SU-DHL-6 (cell line): ENCODE measurements around the gene GRK3.

Experiments used
- EZH2phosphoT487 ChIP-seq: fragments of 200-600 bp; sonication (generic), shearing (Covaris generic); conservative IDR thresholded peaks from 2 replicates; pipeline ENCODE4 v1.6.1; 2018; ENCODE audit warnings: mild to moderate bottlenecking, antibody characterized with exemption, low read length, moderate library complexity, mixed read lengths
- TF ChIP-seq, protein P1 (sequence below): fragments of 200-600 bp; sonication (generic); IDR thresholded peaks from one replicate; pipeline ENCODE4 v1.5.1; 2017; ENCODE audit warnings: antibody characterized with exemption, mild to moderate bottlenecking, low read length, moderate library complexity; ENCODE audit not compliant: insufficient read depth, poor library complexity, severe bottlenecking

DNA sequence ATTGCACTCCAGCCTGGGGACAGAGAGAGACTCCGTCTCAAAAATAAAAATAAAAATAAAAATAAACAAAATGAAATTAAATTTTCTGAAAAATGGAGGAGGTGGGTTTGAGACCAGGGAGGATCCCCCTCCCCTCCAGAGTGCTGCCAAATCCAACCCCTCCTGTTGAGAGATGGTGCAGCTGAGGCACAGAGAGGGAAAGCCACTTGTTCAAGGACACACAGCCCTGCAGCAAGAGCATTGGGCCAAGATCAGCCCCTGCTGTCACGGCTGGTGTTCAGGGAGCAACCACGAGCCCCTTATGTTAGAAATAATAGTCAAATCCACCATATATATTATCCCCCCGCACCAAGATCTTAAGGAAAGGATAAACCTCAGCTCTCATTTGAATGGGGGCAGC is 180.2 kb downstream of the GRK3 start:
- TF ChIP-seq, protein P1, sequence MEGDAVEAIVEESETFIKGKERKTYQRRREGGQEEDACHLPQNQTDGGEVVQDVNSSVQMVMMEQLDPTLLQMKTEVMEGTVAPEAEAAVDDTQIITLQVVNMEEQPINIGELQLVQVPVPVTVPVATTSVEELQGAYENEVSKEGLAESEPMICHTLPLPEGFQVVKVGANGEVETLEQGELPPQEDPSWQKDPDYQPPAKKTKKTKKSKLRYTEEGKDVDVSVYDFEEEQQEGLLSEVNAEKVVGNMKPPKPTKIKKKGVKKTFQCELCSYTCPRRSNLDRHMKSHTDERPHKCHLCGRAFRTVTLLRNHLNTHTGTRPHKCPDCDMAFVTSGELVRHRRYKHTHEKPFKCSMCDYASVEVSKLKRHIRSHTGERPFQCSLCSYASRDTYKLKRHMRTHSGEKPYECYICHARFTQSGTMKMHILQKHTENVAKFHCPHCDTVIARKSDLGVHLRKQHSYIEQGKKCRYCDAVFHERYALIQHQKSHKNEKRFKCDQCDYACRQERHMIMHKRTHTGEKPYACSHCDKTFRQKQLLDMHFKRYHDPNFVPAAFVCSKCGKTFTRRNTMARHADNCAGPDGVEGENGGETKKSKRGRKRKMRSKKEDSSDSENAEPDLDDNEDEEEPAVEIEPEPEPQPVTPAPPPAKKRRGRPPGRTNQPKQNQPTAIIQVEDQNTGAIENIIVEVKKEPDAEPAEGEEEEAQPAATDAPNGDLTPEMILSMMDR, result no peak
- TF ChIP-seq EZH2phosphoT487, result no peak
